ENCODE data around the gene SLC12A5.
A peak's percentile ranks its signal among the peaks of the same experiment; 100 is the strongest.

SLC12A5 gene

DNA sequence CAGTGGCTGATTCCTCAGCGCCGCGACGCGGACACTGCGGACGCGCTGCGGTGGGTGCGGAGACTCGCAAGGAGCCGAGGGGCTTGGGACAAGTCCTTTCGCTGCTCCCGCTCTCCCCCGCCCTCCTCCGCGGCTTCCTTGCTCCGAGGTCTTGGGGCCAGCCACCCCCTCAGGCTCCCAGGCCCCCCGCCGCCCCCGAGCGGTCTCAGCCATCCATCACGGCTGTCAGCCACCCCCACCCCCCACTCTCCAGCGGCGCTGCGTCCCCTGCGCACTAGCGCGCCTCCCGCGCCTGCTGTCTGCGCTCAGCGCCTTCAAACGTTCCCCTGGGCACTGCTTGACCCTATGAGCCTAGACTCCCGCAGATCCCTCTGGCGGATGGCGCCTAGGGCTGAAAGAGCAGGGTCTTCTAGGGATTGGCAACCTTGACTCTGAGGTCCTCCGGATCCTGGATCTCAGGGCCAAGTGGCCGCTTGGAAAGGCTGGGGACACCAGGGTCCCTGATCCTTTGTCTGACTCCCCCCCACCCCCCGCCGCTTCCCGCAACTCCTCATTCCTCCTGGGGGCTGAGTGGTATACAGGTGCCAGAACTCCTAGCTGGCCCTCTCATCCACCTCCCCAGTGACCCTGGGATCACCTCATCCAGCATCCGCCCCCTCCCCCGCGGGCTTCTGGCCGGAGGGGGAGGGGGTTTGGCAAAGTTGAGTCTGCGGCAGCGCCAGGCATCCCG, 1.4 kb downstream of the SLC12A5 start:
- DNase-seq = no peak

GRCh38 chr20:46031014-46031569, 2.1 kb downstream of the SLC12A5 start:
- DNase-seq = no peak

- DNase-seq = no peak
Measured at GRCh38 chr20:46031701-46032254, 2.8 kb downstream of the SLC12A5 start.

DNA sequence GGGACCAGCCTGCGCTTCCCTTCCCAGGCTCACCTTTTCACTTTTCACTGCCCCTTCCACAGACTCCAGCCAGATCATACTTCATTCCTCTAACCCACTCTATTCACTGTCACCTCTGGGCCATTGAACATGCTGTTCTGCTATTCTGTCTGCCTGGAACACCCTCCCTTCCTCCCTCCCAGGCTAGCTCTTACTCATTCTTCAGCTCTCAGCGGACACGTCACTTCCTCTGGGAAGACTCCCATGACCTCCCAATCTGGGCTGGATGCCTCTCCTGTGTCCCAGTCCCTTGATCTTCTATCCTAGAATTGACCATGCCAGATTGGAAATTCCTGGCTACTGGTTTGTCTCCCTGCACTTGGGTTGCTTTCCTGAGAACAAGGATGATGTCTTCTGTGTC, 5.0 kb downstream of the SLC12A5 start:
- no peak for DNase-seq

DNA sequence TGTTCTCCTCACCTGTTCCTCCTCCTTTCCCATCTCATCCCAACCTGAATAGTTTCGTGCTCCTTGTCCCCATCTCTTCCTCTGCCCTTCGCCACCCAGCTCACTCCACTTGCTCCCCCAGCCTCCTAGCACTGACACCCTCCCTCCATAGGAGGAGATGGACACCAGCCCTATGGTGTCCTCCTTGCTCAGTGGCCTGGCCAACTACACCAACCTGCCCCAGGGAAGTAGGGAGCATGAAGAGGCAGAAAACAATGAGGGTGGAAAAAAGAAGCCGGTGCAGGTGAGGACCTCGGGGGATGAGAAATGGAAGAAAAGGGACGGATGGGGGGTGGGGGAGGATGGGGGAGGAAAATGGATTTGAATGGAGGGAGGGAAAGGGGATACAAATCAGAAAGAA, 6.2 kb downstream of the SLC12A5 start:
- no peak for DNase-seq

DNA sequence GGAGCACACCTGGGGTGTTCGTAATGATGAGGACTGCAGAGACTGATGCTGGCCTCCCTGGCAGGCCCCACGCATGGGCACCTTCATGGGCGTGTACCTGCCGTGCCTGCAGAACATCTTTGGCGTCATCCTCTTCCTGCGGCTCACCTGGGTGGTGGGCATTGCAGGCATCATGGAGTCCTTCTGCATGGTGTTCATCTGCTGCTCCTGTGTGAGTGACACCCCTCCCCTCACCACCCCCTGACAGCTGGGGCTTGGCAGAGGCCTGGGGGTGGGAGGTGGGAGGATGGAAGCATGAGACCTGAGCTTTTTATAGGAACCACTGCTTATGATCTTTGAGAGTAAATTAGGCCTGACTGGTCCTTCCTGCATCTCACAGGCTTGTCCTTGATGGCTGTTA, 6.7 kb downstream of the SLC12A5 start:
- DNase-seq = no peak

GRCh38 chr20:46036370-46036769, 7.4 kb downstream of the SLC12A5 start:
- DNase-seq = no peak

- no peak for DNase-seq
Measured at GRCh38 chr20:46037036-46037435, 8.0 kb downstream of the SLC12A5 start.

- peak; percentile 29 for DNase-seq
Measured at GRCh38 chr20:46040902-46041535, 12.0 kb downstream of the SLC12A5 start.

DNA sequence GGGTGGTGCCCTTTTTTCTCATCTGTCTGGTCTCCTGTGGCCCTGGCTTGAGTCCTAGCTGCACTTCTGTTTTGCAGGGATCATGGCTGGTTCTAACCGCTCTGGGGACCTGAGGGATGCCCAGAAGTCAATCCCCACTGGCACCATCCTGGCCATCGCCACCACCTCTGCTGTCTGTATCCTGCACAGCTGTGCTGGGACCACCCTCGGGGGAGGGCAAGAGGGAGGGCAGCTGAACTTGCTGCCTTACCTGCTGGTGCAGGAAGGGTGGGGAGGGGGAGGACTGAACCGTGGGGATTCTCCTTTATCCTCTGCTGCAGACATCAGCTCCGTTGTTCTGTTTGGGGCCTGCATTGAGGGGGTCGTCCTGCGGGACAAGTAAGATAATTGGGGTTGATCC, 14.5 kb downstream of the SLC12A5 start:
- DNase-seq = no peak

- DNase-seq = no peak
Measured at GRCh38 chr20:46044896-46045295, 15.9 kb downstream of the SLC12A5 start.

- DNase-seq = no peak
Measured at GRCh38 chr20:46046588-46047310, 17.7 kb downstream of the SLC12A5 start.

DNA sequence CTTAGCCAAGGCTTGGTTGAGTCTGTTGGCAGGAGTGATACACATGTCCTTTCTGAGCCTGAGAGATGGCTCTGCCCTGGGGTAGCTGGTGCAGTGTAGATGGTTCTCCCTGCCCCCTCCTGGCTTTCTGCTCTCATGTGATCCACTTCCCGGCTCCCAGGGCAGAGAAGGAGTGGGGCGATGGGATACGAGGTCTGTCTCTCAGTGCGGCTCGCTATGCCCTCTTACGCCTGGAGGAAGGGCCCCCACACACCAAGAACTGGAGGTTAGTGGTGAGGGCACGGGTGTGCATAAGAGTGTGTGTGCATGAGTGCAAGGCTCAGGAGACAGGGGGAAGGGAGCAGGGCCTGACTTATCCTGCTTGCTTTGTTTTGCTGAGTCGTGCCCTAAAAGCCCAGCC, 18.8 kb downstream of the SLC12A5 start:
- DNase-seq = no peak

GRCh38 chr20:46049190-46049589, 20.2 kb downstream of the SLC12A5 start:
- no peak for DNase-seq

DNA sequence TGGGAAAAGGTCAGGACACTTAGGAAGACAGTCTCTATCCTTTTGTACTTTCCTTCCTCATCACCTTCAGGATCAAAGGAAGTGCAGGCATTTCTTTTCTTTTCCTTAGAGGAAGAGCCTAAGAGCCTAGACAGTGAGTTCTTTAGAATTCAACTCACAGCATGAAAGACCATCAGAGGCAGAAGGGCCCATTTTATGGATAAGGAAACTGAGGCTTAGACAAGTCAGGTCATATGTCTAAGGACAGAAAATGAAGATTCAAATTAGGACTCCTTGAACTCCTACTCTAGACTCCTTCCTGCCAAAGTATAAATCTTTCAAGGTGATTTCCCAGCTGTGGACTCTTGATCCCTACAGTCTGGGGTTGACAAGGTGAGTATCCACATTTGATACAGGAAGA, 20.8 kb downstream of the SLC12A5 start:
- no peak for DNase-seq

- no peak for DNase-seq
Measured at GRCh38 chr20:46050444-46050843, 21.4 kb downstream of the SLC12A5 start.

DNA sequence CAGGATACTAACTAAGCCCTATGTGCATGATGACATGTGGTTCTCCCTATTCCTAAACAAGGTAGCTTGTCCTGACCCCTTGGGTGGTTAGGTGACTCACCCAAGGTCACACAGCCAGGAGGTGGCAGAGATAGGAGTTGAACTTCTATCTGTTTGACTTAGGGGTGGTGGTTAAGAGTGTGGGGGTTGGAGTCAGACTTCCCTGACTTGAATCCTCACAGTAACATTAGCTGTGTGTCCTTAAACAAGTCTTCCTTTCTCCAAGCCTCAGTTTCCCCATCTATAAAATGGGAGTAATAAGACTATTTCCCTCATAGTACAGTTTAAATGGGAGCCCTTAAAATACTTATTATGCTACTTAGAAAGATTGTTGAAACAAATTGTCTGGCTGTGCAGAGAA, 21.9 kb downstream of the SLC12A5 start:
- no peak for DNase-seq

DNA sequence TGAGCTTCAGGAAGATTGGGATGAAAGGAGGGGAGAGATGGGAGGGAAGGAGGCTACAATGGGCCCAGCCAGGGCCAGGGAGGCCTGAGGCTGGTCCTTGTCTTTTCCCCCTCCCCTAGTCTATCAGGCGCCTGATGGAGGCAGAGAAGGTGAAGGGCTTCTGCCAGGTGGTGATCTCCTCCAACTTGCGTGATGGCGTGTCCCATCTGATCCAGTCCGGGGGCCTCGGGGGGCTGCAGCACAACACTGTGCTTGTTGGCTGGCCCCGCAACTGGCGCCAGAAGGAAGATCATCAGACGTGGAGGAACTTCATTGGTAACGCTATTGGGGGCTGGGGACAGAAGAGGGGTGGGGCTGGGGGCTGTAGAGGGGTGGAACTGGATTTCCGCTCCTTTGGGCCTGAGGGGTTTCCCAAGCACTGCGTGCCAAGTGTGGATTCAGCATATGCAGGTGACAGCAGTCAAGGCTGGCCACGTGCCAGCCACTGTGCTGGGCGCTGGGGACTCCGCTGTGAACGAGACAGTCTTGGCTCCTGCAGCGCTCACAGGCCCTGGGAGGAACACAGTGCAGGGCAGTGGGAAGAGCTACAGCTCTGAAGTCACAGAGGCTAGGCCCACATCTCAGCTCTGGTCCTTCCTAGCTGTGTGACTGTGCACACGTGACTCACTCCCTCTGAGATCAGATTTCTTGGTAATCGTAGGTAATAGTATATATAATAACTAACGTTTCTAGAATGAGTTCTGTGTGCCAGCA, 22.7 kb downstream of the SLC12A5 start:
- DNase-seq = no peak

DNA sequence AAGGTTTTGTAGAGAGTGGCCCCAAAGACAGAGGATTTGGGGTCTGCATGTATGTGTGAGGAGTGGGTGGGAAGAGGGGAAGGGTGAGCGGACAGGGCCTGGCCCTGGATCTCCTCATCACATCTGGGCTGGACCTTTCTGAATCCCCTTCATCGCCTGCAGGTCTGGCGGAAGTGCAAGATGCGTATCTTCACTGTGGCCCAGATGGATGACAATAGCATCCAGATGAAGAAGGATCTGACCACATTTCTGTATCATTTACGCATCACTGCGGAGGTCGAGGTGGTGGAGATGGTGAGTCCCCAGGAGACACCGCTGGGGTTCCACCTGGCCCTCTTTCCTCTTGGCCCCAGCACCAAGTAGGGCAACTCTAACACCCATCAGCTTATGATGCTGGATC, 24.4 kb downstream of the SLC12A5 start:
- DNase-seq = no peak

DNA sequence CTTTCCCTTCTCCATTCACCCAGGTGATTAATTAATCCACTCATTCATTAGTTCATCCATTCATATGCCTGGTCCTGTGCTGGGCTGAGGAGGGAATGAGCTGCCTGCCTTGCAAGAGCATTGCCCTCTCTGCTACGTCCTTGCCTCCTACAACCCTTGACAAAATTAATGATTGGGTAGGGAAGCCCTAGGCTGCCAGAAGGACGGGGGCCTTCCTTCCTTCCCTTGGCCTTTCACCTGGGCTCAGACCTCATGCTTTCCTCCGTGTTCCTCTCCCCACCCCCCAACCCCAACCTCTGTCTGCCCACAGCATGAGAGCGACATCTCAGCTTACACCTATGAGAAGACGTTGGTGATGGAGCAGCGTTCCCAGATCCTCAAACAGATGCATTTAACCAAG, 25.6 kb downstream of the SLC12A5 start:
- DNase-seq = no peak

DNA sequence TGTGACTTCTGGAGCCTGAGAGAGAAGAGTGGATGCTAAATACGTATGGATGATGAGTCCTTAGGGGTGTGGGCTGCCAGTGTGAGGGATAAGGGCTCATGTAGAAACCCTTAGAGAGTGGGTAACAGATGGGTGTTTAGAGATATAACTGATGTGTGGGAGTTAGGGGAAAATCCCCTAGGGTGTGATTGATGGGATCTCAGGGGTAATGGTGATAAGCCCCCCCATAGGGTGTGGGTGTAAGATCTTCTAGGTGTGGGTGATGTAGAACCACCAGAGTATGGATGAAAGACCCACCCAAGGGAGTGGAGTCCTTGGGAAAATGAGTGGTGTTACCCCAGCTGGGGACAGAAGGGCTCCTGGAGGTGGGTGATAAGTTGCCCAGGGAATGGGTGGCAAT, 26.3 kb downstream of the SLC12A5 start:
- DNase-seq = no peak

- DNase-seq = no peak
Measured at GRCh38 chr20:46056027-46056833, 27.2 kb downstream of the SLC12A5 start.
